HL-60 (cell line): ENCODE data around the gene PDCL3.

ENCODE experiments used
- DNase-seq, 2 experiments: peaks; one replicate each; pipeline ENCODE4 v3.0.0-alpha.2; 2010 to 2020; ENCODE audit warnings: low read depth in 1 of 2, low spot score in 1 of 2
- H3K27ac ChIP-seq: fragments of 250-450 bp; sonication (Bioruptor Pico); replicated peaks from 2 replicates; pipeline ENCODE4 v1.5.1; 2020; ENCODE audit warnings: mild to moderate bottlenecking, moderate library complexity
- H3K27me3 ChIP-seq: fragments of 250-450 bp; sonication (Bioruptor Pico); 2 replicates; pipeline ENCODE4 v1.5.1; 2021; ENCODE audit warnings: mild to moderate bottlenecking, moderate library complexity; ENCODE audit not compliant: insufficient read depth, poor library complexity, severe bottlenecking
- H3K4me3 ChIP-seq: replicated peaks from 2 replicates; pipeline ENCODE4 v1.5.1; 2011; ENCODE audit warnings: mild to moderate bottlenecking, control low read depth, low read length; ENCODE audit not compliant: insufficient read depth
- CTCF ChIP-seq: IDR thresholded peaks from one replicate; pipeline ENCODE4 v1.5.1; 2011; ENCODE audit warnings: low read length, control low read depth, inconsistent platforms; ENCODE audit not compliant: insufficient read depth
- GABPA ChIP-seq: IDR thresholded peaks from 2 replicates; pipeline ENCODE4 v1.6.1; 2012; ENCODE audit warnings: low read depth
- POLR2AphosphoS5 ChIP-seq: IDR thresholded peaks from 2 replicates; pipeline ENCODE4 v1.6.1; 2012; ENCODE audit warnings: low read depth
- REST ChIP-seq: IDR thresholded peaks from 2 replicates; pipeline ENCODE4 v1.6.1; 2012; ENCODE audit warnings: low read depth; ENCODE audit not compliant: insufficient replicate concordance
- SPI1 ChIP-seq: IDR thresholded peaks from 2 replicates; pipeline ENCODE4 v1.6.1; 2012; ENCODE audit warnings: low read depth, mild to moderate bottlenecking, borderline replicate concordance

PDCL3 gene

GRCh38 chr2:100592226-100592625 lies 29.4 kb downstream of the PDCL3 start:
- DNase-seq = peak; percentile 18 to 25
- H3K27me3 ChIP-seq = no peaks in the 10 kb centered on the region
- 0 out of 2 replicates have a peak overlapping the region, but pooled peaks have one; percentile 19 for H3K27ac ChIP-seq
- no peak overlapping the region for H3K4me3 ChIP-seq
- TF ChIP-seq CTCF (no peak), SPI1 (peak; percentile 70; the same call in 1 of the 2 replicates)

GRCh38 chr2:100596465-100596864 lies 33.7 kb downstream of the PDCL3 start:
- DNase-seq = no peak
- Histone ChIP-seq H3K27me3 (no peaks in the 10 kb centered on the region), H3K4me3 (no peak overlapping the region), H3K27ac (no peak overlapping the region)
- TF ChIP-seq POLR2AphosphoS5 (no peak), SPI1 (no peak), CTCF (no peak), GABPA (no peak), REST (no peak)

GRCh38 chr2:100599566-100599965 lies 36.8 kb downstream of the PDCL3 start:
- no peaks in the 10 kb centered on the region for H3K27me3 ChIP-seq
- DNase-seq = no peak
- no peak overlapping the region for H3K4me3 ChIP-seq
- TF ChIP-seq GABPA (no peak), SPI1 (no peak), CTCF (no peak), POLR2AphosphoS5 (no peak), REST (no peak)
- H3K27ac ChIP-seq = no peak overlapping the region

- no peak for DNase-seq
- TF ChIP-seq REST (no peak), GABPA (no peak)
- H3K4me3 ChIP-seq = no peak overlapping the region
- H3K27me3 ChIP-seq = no peaks in the 10 kb centered on the region
- no peak overlapping the region for H3K27ac ChIP-seq
Measured at GRCh38 chr2:100601661-100602060, 38.9 kb downstream of the PDCL3 start.
